GM12878 (cell line): ENCODE measurements around the gene USB1. TPM values are rescaled to one million over a fixed set of nuclear protein-coding genes. Genes with fewer than 3 reads are reported as not detected.

Experiments
- ATAC-seq: fragments of 200-7000 bp; cut with Tn5 transposase; 3 replicates; pipeline ENCODE4 v1.9.1; 2020; ENCODE audit warnings: mild to moderate bottlenecking, moderate library complexity
- BruUV-seq: library from RNA; stranded (reverse); fragments of 400-500 nt; replicated peaks from 2 replicates; lab custom pipeline; 2021; lab: Mats Ljungman, UMichigan
- CTCF ChIA-PET: fragments of 300-600 bp; sonication (Branson Sonifier 250); formaldehyde crosslinking; extraction: SDS; loops from one replicate; lab custom pipeline; 2021; ENCODE audit warnings: inconsistent platforms; lab: Yijun Ruan, JAX
- POLR2A ChIA-PET: fragments of 350-600 bp; formaldehyde crosslinking; extraction: SDS; loops from one replicate; lab custom pipeline; 2021; ENCODE audit warnings: inconsistent platforms; lab: Charles Lee
- RAD21 ChIA-PET: fragments of 300-600 bp; sonication (Branson Sonifier 250); formaldehyde crosslinking; loops from one replicate; lab custom pipeline; 2023; ENCODE audit warnings: antibody characterized with exemption; ENCODE audit not compliant: unreplicated experiment; lab: Charles Lee
- SMC1A ChIA-PET: fragments of 300-600 bp; sonication (Branson Sonifier 250); formaldehyde crosslinking; loops from one replicate; lab custom pipeline; 2023; ENCODE audit not compliant: unreplicated experiment, uncharacterized antibody; lab: Charles Lee
- DNase-seq: peaks from one replicate; pipeline ENCODE4 v3.0.0-alpha.2; 2011; ENCODE audit warnings: low read depth, low spot score
- FAIRE-seq: peaks from 3 replicates; lab custom pipeline; 2011; peaks lifted over from hg19 to GRCh38; lab: Jason Lieb, UNC
- H2AFZ ChIP-seq: 2 replicates; pipeline ENCODE4 v1.6.0; 2011; ENCODE audit warnings: low read depth, low read length, control low read depth; ENCODE audit not compliant: control insufficient read depth
- H3K27ac ChIP-seq: 2 replicates; pipeline ENCODE4 v1.5.1; 2011; ENCODE audit warnings: control low read depth; ENCODE audit not compliant: control insufficient read depth, insufficient read depth
- H3K27me3 ChIP-seq, 2 experiments: replicated peaks in 1 of 2; 2 replicates each; pipeline versions ENCODE4 v1.6.0 to v1.6.1; 2011; ENCODE audit warnings: low read length in 1 of 2; ENCODE audit not compliant: control insufficient read depth in 2 of 2, insufficient read depth in 2 of 2
- H3K36me3 ChIP-seq, 2 experiments: 2 replicates each; pipeline ENCODE4 v1.5.1; 2011; ENCODE audit warnings: low read length in 1 of 2; ENCODE audit not compliant: control insufficient read depth in 2 of 2, insufficient read depth in 2 of 2
- H3K4me1 ChIP-seq: 2 replicates; pipeline ENCODE4 v1.6.1; 2011; ENCODE audit warnings: mild to moderate bottlenecking, low read length, moderate library complexity, mixed read lengths; ENCODE audit not compliant: control insufficient read depth, insufficient read depth
- H3K4me2 ChIP-seq: 2 replicates; pipeline ENCODE4 v1.6.0; 2011; ENCODE audit warnings: control low read depth; ENCODE audit not compliant: control insufficient read depth, insufficient read depth
- H3K4me3 ChIP-seq: fragments of 200-600 bp; sonication (generic); 2 replicates; pipeline ENCODE4 v1.5.1; 2016
- H3K79me2 ChIP-seq: 2 replicates; pipeline ENCODE4 v1.6.0; 2011; ENCODE audit warnings: low read length; ENCODE audit not compliant: control insufficient read depth, insufficient read depth
- H3K9ac ChIP-seq: 2 replicates; pipeline ENCODE4 v1.8.0; 2011; ENCODE audit warnings: low read length, control low read depth, mixed read lengths; ENCODE audit not compliant: control insufficient read depth, insufficient read depth
- H3K9me3 ChIP-seq: replicated peaks from 3 replicates; pipeline ENCODE4 v1.5.1; 2011; ENCODE audit warnings: mild to moderate bottlenecking, low read length; ENCODE audit not compliant: control insufficient read depth, insufficient read depth
- H4K20me1 ChIP-seq: 2 replicates; pipeline ENCODE4 v1.6.0; 2011; ENCODE audit not compliant: control insufficient read depth, insufficient read depth
- ATF2 ChIP-seq: IDR thresholded peaks from 2 replicates; pipeline ENCODE4 v1.6.1; 2012; ENCODE audit warnings: low read length, inconsistent platforms
- ATF7 ChIP-seq: fragments of 450-650 bp; IDR thresholded peaks from 2 replicates; pipeline ENCODE4 v1.6.1; 2016; ENCODE audit warnings: low read depth, mild to moderate bottlenecking
- ELK1 ChIP-seq: IDR thresholded peaks from 2 replicates; pipeline ENCODE4 v1.6.1; 2012; ENCODE audit warnings: low read depth, low read length, improper control_type of control experiment
- ETV6 ChIP-seq, 2 experiments: fragments of 450-650 bp in 1 of 2; IDR thresholded peaks in 1 of 2; conservative IDR thresholded peaks in 1 of 2; 2 replicates each; pipeline ENCODE4 v1.6.1; 2014; ENCODE audit warnings: antibody characterized with exemption in 1 of 2, borderline replicate concordance in 1 of 2, low read depth in 1 of 2, mild to moderate bottlenecking in 1 of 2, moderate library complexity in 1 of 2
- MEF2A ChIP-seq: IDR thresholded peaks from 2 replicates; pipeline ENCODE4 v1.6.1; 2011; ENCODE audit warnings: low read depth, mild to moderate bottlenecking, low read length, moderate library complexity; ENCODE audit not compliant: insufficient read depth
- POU2F2 ChIP-seq: IDR thresholded peaks from 3 replicates; pipeline ENCODE4 v1.6.1; 2011; ENCODE audit warnings: low read depth, mild to moderate bottlenecking, low read length, borderline replicate concordance
- RUNX3 ChIP-seq: IDR thresholded peaks from 2 replicates; pipeline ENCODE4 v1.6.1; 2012; ENCODE audit warnings: low read length, inconsistent platforms
- YBX1 ChIP-seq: fragments of 450-650 bp; IDR thresholded peaks from 2 replicates; pipeline ENCODE4 v1.6.1; 2016; ENCODE audit warnings: antibody characterized with exemption
- WGBS: methylation state at CpG from one replicate; pipeline ENCODE4 v1.1.6; 2016; ENCODE audit warnings: low lambda C conversion rate; ENCODE audit not compliant: insufficient replicate concordance, insufficient coverage; ENCODE audit errors: missing lambda C conversion rate; 5-methylcytosine and 5-hydroxymethylcytosine counted together
- in situ Hi-C: fragments of 300-500 bp; cut with MboI; formaldehyde crosslinking; loops from 9 replicates; pipeline ENCODE4 v1.14.3; 2018; ENCODE audit warnings: mixed read lengths
- intact Hi-C: fragments of 100-400 bp; cut with micrococcal nuclease; formaldehyde crosslinking; loops from one replicate; pipeline ENCODE4 v1.14.2; 2022; ENCODE audit not compliant: unreplicated experiment
- polyA plus RNA-seq, 11 experiments: library from polyadenylated mRNA; depleted of rRNA in 4 of 11; unstranded in 6 of 11; stranded (reverse) in 5 of 11; fragments of >200 nt; fragmentation: Nextera tagmentation in 4 of 11; fragmentation: Illumina TruSeq in 1 of 11; extraction: Ambion mirVana in 4 of 11; extraction: Trizol in 1 of 11; gene quantifications; 1 replicate in 1 of 11; 2 replicates in 10 of 11; pipeline versions ENCODE4 v1.2.1 to v1.2.3, GENCODE V29; 2011 to 2016; ENCODE audit warnings: inconsistent platforms in 2 of 11, missing spikeins in 2 of 11, low read depth in 1 of 11
- total RNA-seq, 4 experiments: library from RNA; depleted of rRNA in 3 of 4; stranded (reverse); fragments of >200 nt in 3 of 4; fragmentation: Illumina TruSeq in 1 of 4; extraction: Trizol in 1 of 4; gene quantifications; 2 replicates each; pipeline versions ENCODE4 v1.2.1 to v1.2.3, GENCODE V29; 2013 to 2021

Gene USB1
- total and polyA plus RNA-seq, 10 of the 15 experiments (the other 5 are each of a cell fraction or from before 2014, with no cell fraction given): 7.9 to 72.2 (median 41.6) TPM

- DNase-seq (no peak), ATAC-seq (no peak), FAIRE-seq (no peak)
- Histone ChIP-seq H2AFZ (no peak overlapping the region), H3K36me3 (no peaks in the 10 kb centered on the region), H3K9ac (no peak overlapping the region), H3K27me3 (no peaks in the 10 kb centered on the region), H3K4me2 (no peak overlapping the region), H3K4me3 (no peak overlapping the region), H3K27ac (no peak overlapping the region), H4K20me1 (no peaks in the 10 kb centered on the region), H3K79me2 (no peaks in the 10 kb centered on the region), H3K9me3 (no peaks in the 10 kb centered on the region), H3K4me1 (no peaks in the 10 kb centered on the region)
- intact Hi-C loops: no loop called here
- ChIA-PET SMC1A (no interaction called here), CTCF (interaction anchor here (1.0 to 1.4 kb wide), 2 partner anchors 73 to 79 kb away, joined by 3 to 5 read pairs; no protein-coding TSS in a partner anchor), POLR2A (no interaction called here), RAD21 (interaction anchor here (0.6 to 1.4 kb wide), 3 partner anchors 54 to 301 kb away, joined by 3 to 4 read pairs (median 3); no protein-coding TSS in a partner anchor)
- BruUV-seq: no TSS peak
- TF ChIP-seq ELK1 (no peak), ATF2 (no peak), ETV6 (conservative IDR thresholded peaks at IDR 0.05 in 1 of 2, IDR thresholded peaks at IDR 0.05 in 1 of 2; ENCODE audit: borderline replicate concordance in 1 of 2, low read depth in 1 of 2) (no peak), MEF2A (no peak), YBX1 (no peak), RUNX3 (no peak), ATF7 (no peak), POU2F2 (no peak)
- in situ Hi-C loops: no loop called here
- 38% methylated on average over 11 of the region's 13 CpGs for whole genome bisulfite sequencing
Measured at GRCh38 chr16:58048494-58049231, 47.5 kb downstream of the USB1 start.
